ENCODE measurements around the gene PLA2G4A. TPM values are rescaled to one million over a fixed set of nuclear protein-coding genes. Genes with fewer than 3 reads are reported as not detected.

Gene PLA2G4A
- total RNA-seq, 3 donors from 2014 or later = 0.29 to 0.81 (median 0.35) TPM

DNA sequence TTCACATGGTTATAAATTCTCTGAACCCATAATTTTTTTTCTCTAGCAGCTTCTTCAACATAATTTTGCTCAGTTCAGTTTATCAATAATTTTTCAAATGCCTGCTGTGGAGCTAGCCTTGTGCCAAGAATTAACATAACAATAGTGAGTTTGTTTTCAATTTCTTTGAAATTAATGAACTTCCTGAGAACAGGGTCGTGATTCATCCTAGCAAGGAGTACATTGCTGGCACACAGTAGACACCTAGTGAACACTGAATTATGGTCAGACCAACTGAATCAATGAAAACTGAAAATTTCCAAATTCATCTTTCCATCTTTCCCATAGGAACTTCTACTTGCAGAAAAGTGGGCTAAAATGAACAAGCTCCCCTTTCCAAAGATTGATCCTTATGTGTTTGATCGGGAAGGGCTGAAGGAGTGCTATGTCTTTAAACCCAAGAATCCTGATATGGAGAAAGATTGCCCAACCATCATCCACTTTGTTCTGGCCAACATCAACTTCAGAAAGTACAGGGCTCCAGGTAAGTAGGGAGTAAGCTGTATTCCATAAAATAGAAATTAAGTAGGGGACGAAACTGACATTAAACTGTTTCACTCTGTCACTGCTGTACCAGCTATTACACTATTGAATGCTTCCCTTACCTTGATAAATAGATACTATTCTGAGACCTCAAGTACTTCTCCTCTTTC, 148.7 kb downstream of the PLA2G4A start:
- Mint-ChIP-seq H3K9me3 (no peaks in the 10 kb centered on the region), H3K4me3 (no peak overlapping the region), H3K4me1 (ENCODE audit: low read depth) (no peaks in the 10 kb centered on the region), H3K27me3 (ENCODE audit: low read depth) (peaks cover 7% of the 10 kb centered on the region), H3K36me3 (ENCODE audit: insufficient read depth) (no peaks in the 10 kb centered on the region)
- DNase-seq = no peak
- ATAC-seq = no peak

DNA sequence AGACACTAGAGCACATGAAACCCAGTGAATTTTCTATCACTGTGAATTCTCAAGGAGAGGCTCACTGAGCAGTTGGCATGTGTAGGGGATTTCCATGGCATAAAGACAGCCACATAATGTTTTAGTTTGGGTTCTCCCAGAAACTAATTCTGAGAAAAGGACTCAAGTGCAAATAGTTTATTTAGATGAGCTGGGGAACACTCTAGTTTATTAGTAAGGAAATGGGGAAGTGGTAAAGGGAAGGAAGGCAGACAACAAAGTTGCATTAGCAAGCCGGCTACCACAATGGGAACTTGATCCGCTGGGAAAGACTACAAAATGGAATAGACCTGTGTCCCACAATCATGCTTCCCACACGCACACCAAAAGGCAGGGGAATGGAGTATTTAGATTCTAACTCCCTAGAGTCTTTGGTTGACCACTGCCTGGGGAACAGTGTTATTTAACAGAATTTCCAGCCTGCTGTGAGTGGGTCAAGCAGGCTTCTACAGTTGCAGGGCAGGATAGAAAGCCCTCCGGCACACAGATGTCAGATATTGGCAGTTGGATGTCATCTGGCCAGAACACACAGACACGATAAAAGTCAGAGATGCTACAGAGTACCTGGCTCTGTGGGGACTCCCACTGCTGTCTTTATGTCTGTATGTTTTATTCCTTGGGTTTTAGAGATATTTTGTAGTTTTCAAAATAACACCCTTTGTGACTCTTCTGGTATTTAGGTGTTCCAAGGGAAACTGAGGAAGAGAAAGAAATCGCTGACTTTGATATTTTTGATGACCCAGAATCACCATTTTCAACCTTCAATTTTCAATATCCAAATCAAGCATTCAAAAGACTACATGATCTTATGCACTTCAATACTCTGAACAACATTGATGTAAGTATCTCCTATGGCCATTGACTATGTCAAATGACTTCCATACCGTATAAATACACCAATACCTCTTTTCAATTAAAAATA, 150.1 kb downstream of the PLA2G4A start:
- ATAC-seq = no peak
- Mint-ChIP-seq H3K27me3 (ENCODE audit: low read depth) (peaks cover 7% of the 10 kb centered on the region), H3K4me3 (no peak overlapping the region), H3K36me3 (ENCODE audit: insufficient read depth) (no peaks in the 10 kb centered on the region), H3K9me3 (no peaks in the 10 kb centered on the region), H3K4me1 (ENCODE audit: low read depth) (no peaks in the 10 kb centered on the region)
- DNase-seq = no peak

DNA sequence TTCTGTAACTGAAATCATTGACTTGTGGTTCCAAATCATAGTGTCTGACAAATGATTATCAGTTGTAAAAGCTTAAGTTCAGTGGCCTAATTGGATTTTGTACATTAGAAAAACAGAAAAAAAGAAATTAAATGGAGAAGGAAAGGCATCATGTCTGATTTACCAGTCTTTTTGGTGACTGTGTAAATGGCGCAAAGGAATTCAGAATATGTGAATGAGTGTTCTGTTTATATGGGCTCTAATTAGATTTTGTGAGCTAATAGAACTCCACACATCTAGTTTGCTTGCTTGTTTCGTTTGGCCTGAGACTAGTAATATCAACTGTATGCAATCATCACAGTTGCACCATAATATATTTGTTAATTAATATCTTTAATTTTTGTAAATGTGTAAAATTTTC, 151.7 kb downstream of the PLA2G4A start:
- Mint-ChIP-seq H3K4me1 (ENCODE audit: low read depth) (no peaks in the 10 kb centered on the region), H3K36me3 (ENCODE audit: insufficient read depth) (no peaks in the 10 kb centered on the region), H3K4me3 (no peak overlapping the region), H3K9me3 (no peaks in the 10 kb centered on the region), H3K27me3 (ENCODE audit: low read depth) (peaks cover 4% of the 10 kb centered on the region)
- no peak for DNase-seq
- no peak for ATAC-seq

DNA sequence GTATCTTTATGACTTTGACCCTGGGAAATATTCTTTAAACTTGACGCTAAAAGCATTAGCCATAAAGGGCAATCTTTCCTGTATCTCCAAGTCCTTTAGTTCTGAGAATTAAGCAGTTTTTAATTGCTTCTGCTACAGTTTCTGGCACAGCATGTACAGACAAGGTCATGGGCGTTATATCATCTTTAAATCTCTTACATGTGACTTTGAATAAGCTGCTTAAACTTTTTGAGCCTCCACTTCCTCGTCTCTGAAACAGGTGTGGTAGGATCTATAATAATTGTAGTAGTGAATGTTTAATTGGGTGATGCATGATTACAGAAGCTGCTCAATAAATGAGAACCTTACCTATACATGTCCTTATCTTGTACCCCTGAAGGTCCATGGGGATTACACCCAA, 153.4 kb downstream of the PLA2G4A start:
- DNase-seq = no peak
- Mint-ChIP-seq H3K9me3 (no peaks in the 10 kb centered on the region), H3K4me3 (no peak overlapping the region), H3K27me3 (ENCODE audit: low read depth) (peaks cover 5% of the 10 kb centered on the region), H3K36me3 (ENCODE audit: insufficient read depth) (no peaks in the 10 kb centered on the region), H3K4me1 (ENCODE audit: low read depth) (no peaks in the 10 kb centered on the region)
- no peak for ATAC-seq

DNA sequence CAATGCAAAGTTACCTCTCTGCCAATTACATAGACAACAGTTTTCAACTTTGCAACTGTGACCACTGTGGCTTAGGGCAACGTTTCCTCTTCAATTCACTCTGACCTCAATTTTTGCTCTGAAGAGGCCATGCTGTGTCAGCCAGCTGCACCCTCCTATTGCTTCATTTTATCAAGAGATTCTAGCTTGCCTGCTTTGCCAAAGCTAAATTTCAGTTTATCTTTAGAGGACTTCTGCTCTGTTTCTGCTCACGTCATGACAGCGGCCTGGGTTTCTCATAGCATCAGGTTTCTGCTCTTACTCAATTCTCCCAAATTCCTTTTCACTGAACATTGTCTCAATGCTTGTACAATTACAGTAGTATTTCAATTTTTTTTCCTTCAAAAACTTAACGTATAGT, 154.6 kb downstream of the PLA2G4A start:
- ATAC-seq (no peak), DNase-seq (no peak)
- H3K4me3 Mint-ChIP-seq = no peak overlapping the region
- no peaks in the 10 kb centered on the region for H3K9me3 Mint-ChIP-seq
- peaks cover 5% of the 10 kb centered on the region for H3K27me3 Mint-ChIP-seq (ENCODE audit: low read depth)
- H3K4me1 Mint-ChIP-seq (ENCODE audit: low read depth) = no peaks in the 10 kb centered on the region
- H3K36me3 Mint-ChIP-seq (ENCODE audit: insufficient read depth) = no peaks in the 10 kb centered on the region

DNA sequence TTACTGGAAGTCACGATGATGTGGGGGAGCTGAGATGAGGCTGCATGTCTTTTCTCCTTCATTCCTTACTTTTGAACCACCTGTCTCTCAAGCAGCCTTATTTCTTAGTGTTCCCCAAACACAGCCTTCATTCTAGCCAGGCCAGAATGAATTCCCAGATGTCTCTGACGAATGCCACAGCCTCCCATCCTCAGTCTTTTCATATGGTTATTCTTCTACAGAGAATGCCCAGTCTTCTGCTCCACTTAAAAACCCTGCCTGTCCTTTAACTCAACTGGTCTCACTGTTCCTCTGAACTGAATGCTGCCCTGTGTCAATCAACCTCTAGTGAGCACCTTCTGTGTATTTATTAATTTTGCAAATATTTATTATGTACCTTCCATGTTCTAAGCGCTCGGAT, 156.2 kb downstream of the PLA2G4A start:
- ATAC-seq (no peak), DNase-seq (no peak)
- Mint-ChIP-seq H3K9me3 (no peaks in the 10 kb centered on the region), H3K27me3 (ENCODE audit: low read depth) (peaks cover 6% of the 10 kb centered on the region), H3K36me3 (ENCODE audit: insufficient read depth) (no peaks in the 10 kb centered on the region), H3K4me1 (ENCODE audit: low read depth) (no peaks in the 10 kb centered on the region), H3K4me3 (no peak overlapping the region)

DNA sequence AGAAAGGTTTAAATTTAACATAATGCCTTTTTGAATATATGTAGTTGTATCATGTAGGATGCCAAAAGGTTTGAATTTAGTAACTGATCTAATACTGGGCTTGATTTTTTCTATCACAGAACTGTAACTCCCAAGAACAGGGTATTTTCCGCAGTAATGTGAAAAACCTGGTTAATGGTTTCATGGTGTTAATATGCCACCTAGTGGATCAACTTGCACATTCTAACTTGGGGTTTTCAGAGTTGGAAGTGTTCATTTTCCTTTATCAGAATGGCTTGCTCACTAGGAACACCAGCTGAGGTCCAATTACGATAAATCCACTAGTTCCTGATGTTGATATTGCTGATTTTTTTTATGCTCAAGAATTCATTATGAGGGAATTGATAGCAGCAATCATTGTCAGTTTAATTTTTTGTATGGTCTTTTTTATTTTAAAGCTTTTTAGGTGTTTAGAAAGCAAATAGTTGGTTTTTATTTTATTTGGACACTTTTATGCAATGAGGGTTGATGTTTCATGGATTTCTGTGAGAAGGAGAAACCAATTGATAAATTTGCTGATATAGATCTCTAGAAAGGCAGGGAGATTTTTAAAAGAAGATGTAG, 157.2 kb downstream of the PLA2G4A start:
- DNase-seq (no peak), ATAC-seq (no peak)
- peaks cover 5% of the 10 kb centered on the region for H3K27me3 Mint-ChIP-seq (ENCODE audit: low read depth)
- H3K36me3 Mint-ChIP-seq (ENCODE audit: insufficient read depth) = no peaks in the 10 kb centered on the region
- H3K4me3 Mint-ChIP-seq = no peak overlapping the region
- H3K4me1 Mint-ChIP-seq (ENCODE audit: low read depth) = no peaks in the 10 kb centered on the region
- H3K9me3 Mint-ChIP-seq = no peaks in the 10 kb centered on the region

DNA sequence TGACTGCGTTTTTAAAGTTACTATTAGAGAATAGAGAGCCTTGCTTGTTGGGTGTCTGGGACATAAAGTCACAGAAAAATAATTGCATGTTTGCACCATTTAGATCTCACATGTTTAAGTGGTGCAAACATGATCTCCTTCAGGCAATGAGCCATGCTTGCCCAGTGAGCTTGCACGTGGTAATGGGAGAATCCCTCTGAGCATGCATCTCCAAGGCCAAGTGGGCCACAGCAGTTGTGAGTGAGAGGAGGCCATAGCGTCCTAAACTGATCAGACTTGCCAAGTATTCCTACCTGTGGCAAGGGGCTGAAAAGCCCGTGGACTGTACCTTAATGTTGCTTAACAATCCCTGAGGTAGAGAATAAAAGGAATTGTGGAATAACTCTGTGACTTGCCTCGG, 158.3 kb downstream of the PLA2G4A start:
- ATAC-seq = no peak

DNA sequence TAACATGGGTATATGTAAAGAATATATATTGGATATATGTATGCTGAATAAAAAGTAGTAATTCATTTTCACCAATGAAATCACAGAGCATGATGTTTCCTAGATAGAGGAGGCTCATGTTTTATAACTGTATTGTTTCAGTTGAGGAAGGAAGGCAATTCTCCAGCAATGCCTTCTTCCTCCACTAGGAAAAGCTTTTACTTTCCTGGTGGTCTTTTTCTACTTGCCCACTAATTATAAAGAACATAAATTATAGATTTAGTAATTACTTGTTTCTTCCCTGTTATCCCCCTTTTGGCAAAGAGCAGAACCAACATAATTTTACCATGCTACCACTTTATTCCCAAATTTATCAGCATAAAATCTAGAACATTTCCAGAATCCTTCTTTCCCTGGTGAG, 159.0 kb downstream of the PLA2G4A start:
- Mint-ChIP-seq H3K4me3 (no peak overlapping the region), H3K4me1 (ENCODE audit: low read depth) (no peaks in the 10 kb centered on the region), H3K9me3 (no peaks in the 10 kb centered on the region), H3K27me3 (ENCODE audit: low read depth) (peaks cover 5% of the 10 kb centered on the region), H3K36me3 (ENCODE audit: insufficient read depth) (no peaks in the 10 kb centered on the region)
- DNase-seq = no peak
- no peak for ATAC-seq

More for the DNA sequence above, 158.3 kb downstream of the PLA2G4A start:
- DNase-seq = no peak
- no peak overlapping the region for H3K4me3 Mint-ChIP-seq
- H3K9me3 Mint-ChIP-seq = no peaks in the 10 kb centered on the region
- H3K36me3 Mint-ChIP-seq (ENCODE audit: insufficient read depth) = no peaks in the 10 kb centered on the region
- peaks cover 5% of the 10 kb centered on the region for H3K27me3 Mint-ChIP-seq (ENCODE audit: low read depth)
- H3K4me1 Mint-ChIP-seq (ENCODE audit: low read depth) = no peaks in the 10 kb centered on the region

DNA sequence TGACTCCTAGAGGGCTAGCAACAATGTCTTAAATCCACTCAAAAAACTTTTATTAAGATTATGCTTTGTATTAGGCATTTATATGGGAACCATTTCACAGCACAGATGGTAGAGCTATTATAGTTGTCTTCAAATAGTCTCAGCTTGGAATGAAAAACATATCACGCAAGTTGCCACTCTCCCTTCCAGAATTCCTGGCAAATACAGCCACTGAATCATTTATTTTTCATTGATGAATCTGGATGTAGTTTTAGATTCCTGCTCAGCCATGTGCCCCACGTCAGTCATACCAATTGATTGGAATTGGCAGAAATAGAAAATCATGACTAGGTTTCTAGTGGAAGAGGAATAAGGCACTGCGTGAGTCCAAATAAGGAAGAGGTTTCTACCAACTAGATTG, 165.2 kb downstream of the PLA2G4A start:
- no peaks in the 10 kb centered on the region for H3K4me1 Mint-ChIP-seq (ENCODE audit: low read depth)
- no peak for ATAC-seq
- no peak overlapping the region for H3K4me3 Mint-ChIP-seq
- H3K36me3 Mint-ChIP-seq (ENCODE audit: insufficient read depth) = no peaks in the 10 kb centered on the region
- H3K9me3 Mint-ChIP-seq = no peaks in the 10 kb centered on the region
- DNase-seq = no peak
- H3K27me3 Mint-ChIP-seq (ENCODE audit: low read depth) = peaks cover 4% of the 10 kb centered on the region

DNA sequence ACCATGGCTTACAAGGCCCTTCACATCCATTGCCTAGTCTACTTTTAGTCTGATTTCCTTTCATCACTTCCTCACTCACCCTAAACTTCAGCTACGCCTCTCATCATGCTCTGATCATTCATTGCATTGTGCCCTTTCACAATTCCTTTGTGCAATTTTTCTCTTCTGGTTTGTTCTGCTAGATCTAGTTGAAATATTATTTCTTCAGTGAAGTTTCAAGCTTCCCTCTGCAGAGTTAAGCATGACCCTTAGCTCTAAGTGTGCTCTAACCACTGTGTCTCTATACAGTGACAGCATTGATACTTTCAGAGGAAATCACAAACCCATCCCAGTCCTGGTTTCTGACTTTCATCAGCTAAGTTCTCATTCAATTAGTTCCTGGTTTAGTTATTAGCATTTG, 166.1 kb downstream of the PLA2G4A start:
- ATAC-seq (no peak), DNase-seq (no peak)
- H3K27me3 Mint-ChIP-seq (ENCODE audit: low read depth) = peaks cover 2% of the 10 kb centered on the region
- no peaks in the 10 kb centered on the region for H3K4me1 Mint-ChIP-seq (ENCODE audit: low read depth)
- H3K36me3 Mint-ChIP-seq (ENCODE audit: insufficient read depth) = no peaks in the 10 kb centered on the region
- H3K4me3 Mint-ChIP-seq = no peak overlapping the region
- no peaks in the 10 kb centered on the region for H3K9me3 Mint-ChIP-seq

DNA sequence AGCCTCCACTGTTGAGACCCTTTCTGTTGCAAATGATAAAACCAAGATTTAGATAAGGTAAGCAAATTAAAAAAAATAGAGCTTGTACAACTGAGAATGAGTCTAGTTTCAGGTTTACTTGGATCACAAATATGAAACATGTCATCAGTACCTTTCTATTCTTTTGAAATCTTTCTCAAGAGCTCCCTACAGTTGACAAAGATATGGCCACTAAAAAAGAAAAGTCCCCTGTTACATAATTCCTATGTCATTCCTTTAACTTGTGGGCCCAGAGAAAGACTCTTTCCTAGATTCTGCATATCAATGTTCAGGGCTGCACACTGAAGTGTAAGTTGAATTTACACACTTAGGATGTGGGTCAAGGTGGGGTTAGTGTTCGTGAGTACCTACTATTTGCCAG, 168.1 kb downstream of the PLA2G4A start:
- Mint-ChIP-seq H3K36me3 (ENCODE audit: insufficient read depth) (no peaks in the 10 kb centered on the region), H3K27me3 (ENCODE audit: low read depth) (peaks cover 4% of the 10 kb centered on the region), H3K4me1 (ENCODE audit: low read depth) (no peaks in the 10 kb centered on the region), H3K9me3 (no peaks in the 10 kb centered on the region), H3K4me3 (no peak overlapping the region)
- ATAC-seq = no peak
- DNase-seq = no peak

DNA sequence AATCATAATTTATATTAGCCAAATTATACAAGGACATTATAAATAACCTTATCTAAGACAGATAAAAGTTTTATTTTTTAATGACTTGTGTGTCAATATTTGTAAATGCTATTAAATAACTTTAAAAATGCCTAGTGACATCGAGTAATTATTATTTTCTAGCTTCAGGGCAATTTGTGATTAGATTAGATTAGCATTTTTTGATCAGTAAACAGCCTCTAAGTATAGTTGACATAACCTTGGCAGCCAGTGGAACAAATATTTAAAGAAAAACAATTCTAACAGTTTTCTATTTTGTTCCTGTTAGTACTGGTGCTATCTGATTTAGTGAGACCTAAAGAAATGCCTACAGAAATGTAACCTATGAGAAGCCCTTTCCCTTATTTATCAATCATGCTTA, 169.1 kb downstream of the PLA2G4A start:
- ATAC-seq = no peak
- H3K9me3 Mint-ChIP-seq = no peaks in the 10 kb centered on the region
- DNase-seq = no peak
- no peak overlapping the region for H3K4me3 Mint-ChIP-seq
- H3K4me1 Mint-ChIP-seq (ENCODE audit: low read depth) = no peaks in the 10 kb centered on the region
- H3K27me3 Mint-ChIP-seq (ENCODE audit: low read depth) = peaks cover 4% of the 10 kb centered on the region
- no peaks in the 10 kb centered on the region for H3K36me3 Mint-ChIP-seq (ENCODE audit: insufficient read depth)

DNA sequence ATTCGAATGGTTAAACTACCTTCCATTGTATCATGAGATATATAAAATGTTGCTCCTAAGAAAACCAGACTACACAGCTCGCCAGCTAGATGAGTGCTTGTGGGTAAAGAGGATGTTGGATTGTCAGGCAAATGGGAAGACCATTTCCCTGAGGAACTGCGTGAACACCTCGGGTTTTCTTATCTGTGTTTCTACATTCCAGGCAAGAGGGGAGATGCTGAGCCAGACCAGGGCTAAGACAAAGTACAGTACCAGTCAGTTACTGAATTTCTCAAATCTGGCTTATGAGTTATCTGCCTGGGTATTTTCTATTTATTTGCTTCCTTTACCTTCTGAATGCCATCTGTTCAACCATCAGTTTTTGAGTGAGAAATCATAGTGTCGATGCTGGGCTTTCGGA, 170.8 kb downstream of the PLA2G4A start:
- no peak for ATAC-seq

More for the DNA sequence above, 170.8 kb downstream of the PLA2G4A start:
- no peak for DNase-seq
- H3K4me1 Mint-ChIP-seq (ENCODE audit: low read depth) = no peaks in the 10 kb centered on the region
- no peaks in the 10 kb centered on the region for H3K9me3 Mint-ChIP-seq
- no peak overlapping the region for H3K4me3 Mint-ChIP-seq
- no peaks in the 10 kb centered on the region for H3K36me3 Mint-ChIP-seq (ENCODE audit: insufficient read depth)
- peaks cover 4% of the 10 kb centered on the region for H3K27me3 Mint-ChIP-seq (ENCODE audit: low read depth)

Data from activated T-cell treated with anti-CD3 and anti-CD28 coated beads, Interleukin-2, amount 50 U/mL, for 4 hours (primary cell).